ENCODE data around the gene ANKRD26. TPM values are rescaled to one million over a fixed set of nuclear protein-coding genes. Genes with fewer than 3 reads are reported as not detected.
A peak's percentile ranks its signal among the peaks of the same experiment; 100 is the strongest.

ANKRD26 gene
- polyA plus RNA-seq, 1 of the 3 experiments (the other 2 are of a cell fraction), result 1.0 TPM

- ChIA-PET POLR2A (no interaction called here), CTCF (interaction anchor here (0.5 to 1.0 kb wide), 2 partner anchors 17 to 1318 kb away, joined by 3 read pairs; no protein-coding TSS in a partner anchor)
- 77% methylated on average over 3 of the region's 3 CpGs for WGBS (ENCODE audit: low lambda C conversion rate)
Measured at GRCh38 chr10:26994743-26995142, 105.6 kb downstream of the ANKRD26 start.

GRCh38 chr10:26987851-26988250 lies 112.4 kb downstream of the ANKRD26 start:
- H3K36me3 ChIP-seq (replicated peaks in 1 of 2; ENCODE audit: control insufficient read depth in 1 of 2, insufficient read depth in 2 of 2, low read length in 1 of 2), result no peaks in the 10 kb centered on the region
- H3K9me2 ChIP-seq, result no peaks in the 10 kb centered on the region
- DNase-seq, result no peak
- ChIA-PET CTCF (no interaction called here), POLR2A (no interaction called here)
- no peaks in the 10 kb centered on the region for H3K4me1 ChIP-seq (ENCODE audit: control insufficient read depth in 1 of 2, insufficient read depth in 2 of 2, low read depth in 1 of 2, low read length in 1 of 2)
- H3K4me3 ChIP-seq (ENCODE audit: low read depth in 2 of 2, low read length in 1 of 2), result no peak overlapping the region
- no peak overlapping the region for H2AFZ ChIP-seq (ENCODE audit: low read depth)
- H4K20me1 ChIP-seq (ENCODE audit: insufficient read depth), result no peaks in the 10 kb centered on the region
- no peak overlapping the region for H3K27ac ChIP-seq (ENCODE audit: low read depth in 2 of 2, low read length in 1 of 2)
- no peaks in the 10 kb centered on the region for H3K79me2 ChIP-seq (ENCODE audit: insufficient read depth)
- no peak overlapping the region for H3K4me2 ChIP-seq
- H3K27me3 ChIP-seq (ENCODE audit: insufficient read depth), result no peaks in the 10 kb centered on the region
- H3F3A ChIP-seq (replicated peaks; ENCODE audit: insufficient read depth), result no peaks in the 10 kb centered on the region
- no peak overlapping the region for H3K9ac ChIP-seq
- H3K9me3 ChIP-seq, result no peaks in the 10 kb centered on the region
- WGBS (ENCODE audit: low lambda C conversion rate), result 62% methylated on average over 1 of the region's 1 CpG
- no peak for TF ChIP-seq EP300 (IDR thresholded peaks at IDR 0.05; ENCODE audit: borderline replicate concordance in 1 of 2, low read depth in 1 of 2, low read length in 1 of 2)
- TF ChIP-seq FOXJ3 (CRISPR knock-in tag; IDR thresholded peaks at IDR 0.05), result no peak
- TF ChIP-seq NFIC (IDR thresholded peaks at IDR 0.05; ENCODE audit: borderline replicate concordance), result no peak
- TF ChIP-seq ZBTB33 (IDR thresholded peaks at IDR 0.05; ENCODE audit: borderline replicate concordance, low read depth), result no peak
- no peak for TF ChIP-seq CHD2 (IDR thresholded peaks at IDR 0.05; ENCODE audit: low read length, partially characterized antibody)
- TF ChIP-seq USF1 (IDR thresholded peaks at IDR 0.05; ENCODE audit: borderline replicate concordance, low read depth), result no peak
- no peak for TF ChIP-seq PBX3 (IDR thresholded peaks at IDR 0.05)
- TF ChIP-seq RCOR1 (IDR thresholded peaks at IDR 0.05; ENCODE audit: low read length), result no peak
- TF ChIP-seq GATA2 (CRISPR knock-in tag; IDR thresholded peaks at IDR 0.05), result no peak
- no peak for TF ChIP-seq TEAD4 (IDR thresholded peaks at IDR 0.05; ENCODE audit: borderline replicate concordance, insufficient read depth)
- no peak for TF ChIP-seq TAF1 (IDR thresholded peaks at IDR 0.05; ENCODE audit: borderline replicate concordance, low read depth, low read length)
- no peak for TF ChIP-seq GABPA (IDR thresholded peaks at IDR 0.05; ENCODE audit: low read depth)
- TF ChIP-seq JUND (IDR thresholded peaks at IDR 0.05), result no peak
- TF ChIP-seq USF2 (IDR thresholded peaks at IDR 0.05; ENCODE audit: borderline replicate concordance, low read depth, low read length), result no peak
- no peak for TF ChIP-seq MXI1 (IDR thresholded peaks at IDR 0.05; ENCODE audit: low read depth, low read length)
- TF ChIP-seq MAX (IDR thresholded peaks at IDR 0.05; ENCODE audit: low read depth), result no peak
- TF ChIP-seq RFX5 (IDR thresholded peaks at IDR 0.05; ENCODE audit: low read length), result no peak
- no peak for TF ChIP-seq RAD21 (IDR thresholded peaks at IDR 0.05; ENCODE audit: low read length)
- no peak for TF ChIP-seq NRF1 (IDR thresholded peaks at IDR 0.05; ENCODE audit: low read depth, low read length)

More at GRCh38 chr10:26994743-26995142, 105.6 kb downstream of the ANKRD26 start:
- Histone ChIP-seq H3K79me2 (ENCODE audit: insufficient read depth) (no peaks in the 10 kb centered on the region), H3K9ac (no peak overlapping the region), H3K9me2 (no peaks in the 10 kb centered on the region), H3K27me3 (ENCODE audit: insufficient read depth) (no peaks in the 10 kb centered on the region), H3K4me3 (ENCODE audit: low read depth in 2 of 2, low read length in 1 of 2) (no peak overlapping the region), H2AFZ (ENCODE audit: low read depth) (no peak overlapping the region), H3K9me3 (no peaks in the 10 kb centered on the region), H3K27ac (ENCODE audit: low read depth in 2 of 2, low read length in 1 of 2) (no peak overlapping the region), H4K20me1 (ENCODE audit: insufficient read depth) (no peaks in the 10 kb centered on the region), H3K36me3 (replicated peaks in 1 of 2; ENCODE audit: control insufficient read depth in 1 of 2, insufficient read depth in 2 of 2, low read length in 1 of 2) (peaks cover 0 to 4% of the 10 kb centered on the region in 2 experiments), H3K4me1 (ENCODE audit: control insufficient read depth in 1 of 2, insufficient read depth in 2 of 2, low read depth in 1 of 2, low read length in 1 of 2) (peaks cover 0 to 3% of the 10 kb centered on the region in 2 experiments; a peak in 1 of 4 replicates), H3K4me2 (no peak overlapping the region), H3F3A (replicated peaks; ENCODE audit: insufficient read depth) (no peaks in the 10 kb centered on the region)
- peak; percentile 14 for DNase-seq
- peak in 1 of 2 experiments; percentile 71; a peak in 1 of 4 replicates for TF ChIP-seq EP300 (IDR thresholded peaks at IDR 0.05; ENCODE audit: borderline replicate concordance in 1 of 2, low read depth in 1 of 2, low read length in 1 of 2)
- peak; percentile 38; the same call in 1 of the 2 replicates for TF ChIP-seq GATA2 (CRISPR knock-in tag; IDR thresholded peaks at IDR 0.05)
- peak; percentile 43; the same call in 1 of the 2 replicates for TF ChIP-seq MXI1 (IDR thresholded peaks at IDR 0.05; ENCODE audit: low read depth, low read length)
- TF ChIP-seq RCOR1 (IDR thresholded peaks at IDR 0.05; ENCODE audit: low read length), result peak; percentile 94
- TF ChIP-seq PBX3 (IDR thresholded peaks at IDR 0.05), result no peak

All from SK-N-SH (cell line).